NT2/D1 (cell line): Measurements from ENCODE around the gene SLC26A6.

Source experiments
- DNase-seq: peaks from one replicate; pipeline ENCODE4 v3.0.0-alpha.2; 2011; ENCODE audit warnings: low read depth, low spot score
- H3K27me3 ChIP-seq: 2 replicates; pipeline ENCODE4 v1.6.0; 2011; ENCODE audit warnings: mild to moderate bottlenecking; ENCODE audit not compliant: insufficient read length, insufficient read depth
- H3K36me3 ChIP-seq: 2 replicates; pipeline ENCODE4 v1.6.1; 2011; ENCODE audit warnings: mild to moderate bottlenecking, low read length, mixed read lengths; ENCODE audit not compliant: insufficient read depth, insufficient read length
- H3K4me1 ChIP-seq: 2 replicates; pipeline ENCODE4 v1.5.1; 2011; ENCODE audit not compliant: insufficient read depth, insufficient read length
- H3K4me3 ChIP-seq: 2 replicates; pipeline ENCODE4 v1.5.1; 2011; ENCODE audit warnings: low read depth; ENCODE audit not compliant: insufficient read length
- H3K9ac ChIP-seq: 2 replicates; pipeline ENCODE4 v1.6.0; 2011; ENCODE audit warnings: low read depth; ENCODE audit not compliant: insufficient read length
- H3K9me3 ChIP-seq: 2 replicates; pipeline ENCODE4 v1.5.1; 2011; ENCODE audit warnings: mild to moderate bottlenecking, low read length; ENCODE audit not compliant: insufficient read depth
- SUZ12 ChIP-seq: IDR thresholded peaks from 2 replicates; pipeline ENCODE4 v1.6.1; 2011; ENCODE audit not compliant: insufficient read length, insufficient read depth; ENCODE audit errors: extremely low read depth
- YY1 ChIP-seq: IDR thresholded peaks from 2 replicates; pipeline ENCODE4 v1.6.1; 2011; ENCODE audit not compliant: insufficient read length, insufficient read depth
- ZNF274 ChIP-seq: IDR thresholded peaks from 2 replicates; pipeline ENCODE4 v1.6.1; 2011; ENCODE audit warnings: mild to moderate bottlenecking, low read depth, low read length

The SLC26A6 gene

GRCh38 chr3:48680811-48681540 is 45.7 kb upstream of the SLC26A6 start:
- Histone ChIP-seq H3K9ac (no peak overlapping the region), H3K9me3 (no peaks in the 10 kb centered on the region), H3K4me3 (no peak overlapping the region), H3K36me3 (peaks cover 68% of the 10 kb centered on the region), H3K4me1 (peaks cover 22% of the 10 kb centered on the region), H3K27me3 (no peaks in the 10 kb centered on the region)
- TF ChIP-seq YY1 (no peak), SUZ12 (no peak), ZNF274 (no peak)
- no peak for DNase-seq

GRCh38 chr3:48679411-48680391 is 44.4 kb upstream of the SLC26A6 start:
- Histone ChIP-seq H3K4me3 (no peak overlapping the region), H3K9ac (no peak overlapping the region), H3K27me3 (no peaks in the 10 kb centered on the region), H3K9me3 (no peaks in the 10 kb centered on the region), H3K36me3 (peaks cover 78% of the 10 kb centered on the region), H3K4me1 (peaks cover 22% of the 10 kb centered on the region)
- no peak for DNase-seq
- TF ChIP-seq ZNF274 (no peak), SUZ12 (no peak), YY1 (no peak)

- H3K9me3 ChIP-seq: no peaks in the 10 kb centered on the region
- no peak for TF ChIP-seq ZNF274
- no peak for TF ChIP-seq YY1
- no peak for TF ChIP-seq SUZ12
- H3K4me1 ChIP-seq: peaks cover 16% of the 10 kb centered on the region
- no peak for DNase-seq
- H3K9ac ChIP-seq: no peak overlapping the region
- H3K4me3 ChIP-seq: no peak overlapping the region
- no peaks in the 10 kb centered on the region for H3K27me3 ChIP-seq
- peaks cover 85% of the 10 kb centered on the region for H3K36me3 ChIP-seq
Measured at GRCh38 chr3:48678566-48679380, 43.5 kb upstream of the SLC26A6 start.

GRCh38 chr3:48678056-48678455 is 42.8 kb upstream of the SLC26A6 start:
- Histone ChIP-seq H3K4me1 (peaks cover 14% of the 10 kb centered on the region), H3K4me3 (no peak overlapping the region), H3K9ac (no peak overlapping the region), H3K36me3 (peaks cover 84% of the 10 kb centered on the region), H3K27me3 (no peaks in the 10 kb centered on the region), H3K9me3 (no peaks in the 10 kb centered on the region)
- TF ChIP-seq YY1 (no peak), SUZ12 (no peak), ZNF274 (no peak)
- no peak for DNase-seq

- H3K36me3 ChIP-seq: peaks cover 77% of the 10 kb centered on the region
Measured at GRCh38 chr3:48674505-48674904, 39.2 kb upstream of the SLC26A6 start.

GRCh38 chr3:48672522-48672921 is 37.3 kb upstream of the SLC26A6 start:
- Histone ChIP-seq H3K4me1 (no peaks in the 10 kb centered on the region), H3K4me3 (no peak overlapping the region), H3K27me3 (no peaks in the 10 kb centered on the region), H3K36me3 (peaks cover 61% of the 10 kb centered on the region), H3K9ac (no peak overlapping the region), H3K9me3 (no peaks in the 10 kb centered on the region)
- no peak for DNase-seq
- no peak for TF ChIP-seq SUZ12
- TF ChIP-seq YY1: no peak
- no peak for TF ChIP-seq ZNF274

More at GRCh38 chr3:48674505-48674904, 39.2 kb upstream of the SLC26A6 start:
- peaks cover 6% of the 10 kb centered on the region for H3K4me1 ChIP-seq
- H3K9me3 ChIP-seq: no peaks in the 10 kb centered on the region
- no peak for DNase-seq
- TF ChIP-seq YY1: no peak
- TF ChIP-seq SUZ12: no peak
- no peak for TF ChIP-seq ZNF274
- H3K27me3 ChIP-seq: no peaks in the 10 kb centered on the region
- no peak overlapping the region for H3K4me3 ChIP-seq
- no peak overlapping the region for H3K9ac ChIP-seq
